Limb (tissue), 2 donors: ENCODE results near the gene HOXC6.

Source experiments
- DNase-seq, 2 donors: peaks; one replicate each; pipeline ENCODE4 v3.0.0-alpha.2; 2016; ENCODE audit errors: extremely low spot score in 2 of 2

Gene HOXC6

GRCh38 chr12:54001283-54002187 is 26.7 kb upstream of the HOXC6 start:
- DNase-seq = no peak

- DNase-seq = no peak
Measured at GRCh38 chr12:54002278-54002914, 25.8 kb upstream of the HOXC6 start.

- DNase-seq = no peak
Measured at GRCh38 chr12:54002915-54003389, 25.3 kb upstream of the HOXC6 start.

GRCh38 chr12:54003625-54004024 is 24.6 kb upstream of the HOXC6 start:
- DNase-seq = no peak

- DNase-seq = no peak
Measured at GRCh38 chr12:54004063-54004840, 24.0 kb upstream of the HOXC6 start.

GRCh38 chr12:54004841-54005530 is 23.3 kb upstream of the HOXC6 start:
- peak in 1 of 2 donors; percentile 69 for DNase-seq

GRCh38 chr12:54005531-54005852 is 22.7 kb upstream of the HOXC6 start:
- no peak for DNase-seq

- DNase-seq = peak; percentile 74 to 93
Measured at GRCh38 chr12:54005853-54006558, 22.2 kb upstream of the HOXC6 start.

GRCh38 chr12:54006559-54007220 is 21.6 kb upstream of the HOXC6 start:
- DNase-seq = no peak

DNA sequence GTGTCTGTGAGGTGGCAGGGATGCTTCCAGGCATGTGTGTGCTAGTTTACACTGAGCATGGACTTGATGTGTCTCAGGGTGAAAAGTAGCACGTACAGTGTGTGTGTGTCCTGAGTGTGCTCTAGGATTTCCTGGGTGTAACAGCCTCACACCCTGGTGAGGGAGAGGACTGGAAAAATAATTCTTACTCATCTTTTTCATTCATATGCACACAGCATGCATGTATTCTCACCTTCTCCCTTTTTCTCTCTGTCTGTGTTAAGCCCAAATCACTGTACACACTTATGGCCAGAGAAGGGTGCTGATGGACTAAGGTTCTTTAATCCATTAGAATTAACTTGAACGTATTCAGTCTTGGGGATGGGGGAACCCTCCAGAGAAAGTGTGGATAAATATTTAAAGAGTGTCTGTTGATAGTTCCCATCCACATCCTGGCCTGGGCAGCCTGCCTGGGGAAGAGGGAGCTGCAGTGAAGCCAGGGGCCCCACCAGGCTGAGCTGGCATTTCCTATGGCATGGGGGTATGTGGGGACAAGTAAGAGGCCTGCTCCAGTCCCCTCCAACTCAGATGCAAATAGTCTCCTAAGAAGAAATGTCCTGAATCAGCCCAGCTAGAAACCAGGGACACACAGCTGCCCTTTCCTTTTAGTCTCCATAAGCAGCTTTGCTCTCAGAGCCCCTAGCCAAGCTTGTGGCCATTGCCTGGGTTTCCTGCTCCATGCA is 20.5 kb upstream of the HOXC6 start:
- DNase-seq = no peak

DNA sequence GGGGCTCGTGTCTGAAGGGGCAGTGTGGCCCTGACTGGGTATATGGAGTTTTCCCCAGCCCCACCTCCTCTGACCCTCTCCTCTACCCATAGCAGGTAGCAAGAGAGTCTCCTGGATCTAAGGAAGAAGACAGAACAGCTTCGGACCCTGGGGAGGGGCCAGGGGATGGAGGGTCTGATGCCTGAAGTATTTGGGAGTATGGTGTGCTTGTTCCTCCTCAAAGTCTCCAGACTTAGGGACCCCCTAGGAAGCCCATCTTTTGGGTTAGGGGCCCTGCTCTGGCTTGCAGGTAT is 20.0 kb upstream of the HOXC6 start:
- no peak for DNase-seq

GRCh38 chr12:54009171-54010052 is 18.8 kb upstream of the HOXC6 start:
- peak in 1 of 2 donors; percentile 77 for DNase-seq

DNA sequence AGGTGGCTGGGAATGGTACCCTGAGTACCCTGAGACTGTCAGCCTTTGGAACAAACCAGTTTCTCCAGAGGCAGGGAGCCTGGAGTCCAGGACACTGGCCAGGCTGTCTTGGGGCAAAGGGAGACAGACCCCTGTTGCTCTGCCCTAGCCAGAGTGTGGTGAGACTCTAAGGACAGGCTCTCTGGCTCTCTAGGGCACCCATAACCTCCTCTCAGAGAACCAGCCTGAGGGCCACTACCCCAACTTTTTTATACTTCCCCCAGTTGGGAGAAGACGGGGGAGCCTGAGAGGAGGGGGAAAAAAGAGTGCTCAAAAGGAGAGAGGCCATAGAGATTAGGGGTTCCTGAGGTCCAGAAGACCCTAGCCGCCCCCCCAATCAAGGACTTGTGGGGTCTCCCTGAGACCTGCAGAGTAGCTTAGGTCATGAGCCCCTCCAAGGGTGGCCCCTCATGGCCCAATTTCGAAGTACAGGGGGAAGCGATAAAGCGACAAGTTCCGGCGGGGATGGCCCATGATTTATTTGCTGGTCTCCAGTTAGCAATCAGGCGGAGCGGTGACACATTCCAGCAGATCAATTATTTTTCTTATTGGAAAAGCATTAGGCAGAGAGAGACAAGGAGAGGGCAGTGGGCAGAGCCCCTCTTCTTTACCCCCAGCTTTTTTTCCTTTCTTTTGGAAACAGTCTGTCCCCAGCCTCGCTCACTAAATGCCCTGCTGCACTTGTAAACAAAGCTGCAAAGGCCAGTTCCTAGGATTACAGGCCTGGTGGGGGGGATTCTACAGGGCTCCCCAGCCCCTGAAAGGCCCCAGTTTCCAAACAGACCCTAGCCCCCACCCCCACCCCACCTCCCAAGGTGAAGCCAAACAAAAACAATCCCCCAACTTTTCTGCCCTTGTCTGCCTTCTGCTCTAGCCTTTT is 17.9 kb upstream of the HOXC6 start:
- DNase-seq = no peak

DNA sequence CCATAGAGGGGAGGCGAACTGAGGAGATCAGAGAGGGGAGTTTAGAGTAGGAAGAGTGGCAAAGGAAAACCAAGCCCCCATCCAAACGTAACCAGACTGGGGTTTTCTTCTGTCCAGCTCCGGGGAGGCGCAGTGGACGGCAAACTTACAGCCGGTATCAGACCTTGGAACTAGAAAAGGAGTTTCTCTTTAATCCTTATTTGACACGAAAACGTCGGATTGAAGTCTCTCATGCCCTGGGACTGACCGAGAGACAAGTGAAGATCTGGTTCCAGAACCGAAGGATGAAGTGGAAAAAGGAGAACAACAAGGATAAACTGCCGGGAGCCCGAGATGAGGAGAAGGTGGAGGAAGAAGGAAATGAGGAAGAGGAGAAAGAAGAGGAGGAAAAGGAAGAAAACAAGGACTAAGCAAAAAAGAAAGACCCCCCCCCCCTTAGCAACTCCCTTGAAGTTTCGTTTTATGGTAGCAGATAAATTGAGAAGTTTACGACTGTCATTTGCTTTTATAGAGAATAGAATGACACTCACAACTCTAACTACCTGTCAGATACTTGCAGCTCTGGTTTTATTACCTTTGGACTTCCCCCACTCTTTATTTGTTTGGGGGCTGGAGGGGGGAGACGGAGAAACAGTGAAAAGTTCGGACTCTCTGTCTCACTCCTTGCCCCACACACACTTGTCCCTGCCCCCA is 17.1 kb upstream of the HOXC6 start:
- DNase-seq = no peak

DNA sequence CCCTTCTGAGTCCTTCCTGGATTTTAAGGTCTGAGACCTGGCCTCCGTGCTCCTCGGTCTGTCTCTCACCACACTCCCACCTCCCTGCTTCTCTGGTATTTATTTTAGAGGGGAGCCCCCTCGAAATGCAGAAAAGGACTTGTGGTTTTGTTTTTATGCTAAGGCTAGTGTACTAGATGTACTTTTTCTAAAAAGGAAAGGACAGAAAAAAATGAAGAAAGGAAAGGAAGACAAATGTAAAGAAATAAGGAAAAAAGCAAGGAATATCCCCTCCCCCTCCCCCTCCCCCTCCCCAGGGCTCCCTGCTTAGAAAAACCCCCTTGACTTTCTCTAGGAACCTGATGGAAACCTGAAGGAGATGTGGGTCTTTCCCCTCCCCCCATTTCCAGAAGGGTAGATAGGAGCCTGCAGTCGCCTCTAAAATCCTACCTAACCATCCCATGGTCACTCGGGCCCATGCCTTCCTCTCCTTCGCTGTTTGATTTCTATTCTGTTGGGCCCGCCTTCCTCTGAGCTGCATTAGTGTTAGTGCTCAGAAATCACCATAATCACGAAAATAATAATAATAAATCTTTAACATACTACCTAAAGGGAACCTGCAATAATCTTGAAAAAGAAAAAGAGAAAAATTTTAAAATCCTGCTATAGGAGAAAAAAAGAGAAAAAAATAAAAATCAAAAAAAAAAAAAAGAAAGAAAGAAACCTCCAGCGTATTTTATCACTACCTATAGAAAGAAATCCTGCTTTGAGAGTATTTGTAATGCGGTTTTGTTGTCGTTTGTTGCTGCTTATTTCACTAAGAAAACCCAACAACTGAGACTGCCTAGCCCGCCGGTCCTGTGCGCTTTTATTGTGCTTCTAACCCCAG is 16.3 kb upstream of the HOXC6 start:
- no peak for DNase-seq
